Skin of body (tissue), 2 donors: ENCODE measurements around the gene SEMA4G. TPM values are rescaled to one million over a fixed set of nuclear protein-coding genes. Genes with fewer than 3 reads are reported as not detected.

Source experiments
- DNase-seq: peaks from one replicate; lab custom pipeline; 2025; lab: John Stamatoyannopoulos, UW
- total RNA-seq: library from RNA; depleted of rRNA; stranded (reverse); fragments of >200 nt; gene quantifications from one replicate; pipeline ENCODE4 v1.2.3, GENCODE V29; 2014

SEMA4G gene
- total RNA-seq, 1 donor from 2014 or later: 1.9 TPM

- no peak for DNase-seq
Measured at GRCh38 chr10:101005869-101006567, 36.7 kb downstream of the SEMA4G start.

DNA sequence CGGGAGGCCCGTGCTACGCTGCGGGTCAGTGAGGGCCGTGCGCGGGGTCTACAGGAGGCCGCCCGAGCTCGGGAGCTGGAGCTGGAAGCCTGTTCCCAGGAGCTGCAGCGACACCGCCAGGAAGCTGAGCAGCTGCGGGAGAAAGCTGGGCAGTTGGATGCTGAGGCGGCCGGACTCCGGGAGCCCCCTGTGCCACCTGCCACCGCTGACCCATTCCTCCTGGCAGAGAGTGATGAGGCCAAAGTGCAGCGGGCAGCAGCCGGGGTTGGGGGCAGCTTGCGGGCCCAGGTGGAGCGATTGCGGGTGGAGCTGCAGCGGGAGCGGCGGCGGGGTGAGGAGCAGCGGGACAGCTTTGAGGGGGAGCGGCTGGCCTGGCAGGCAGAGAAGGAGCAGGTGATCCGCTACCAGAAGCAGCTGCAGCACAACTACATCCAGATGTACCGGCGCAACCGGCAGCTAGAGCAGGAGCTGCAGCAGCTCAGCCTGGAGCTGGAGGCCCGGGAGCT lies 37.3 kb downstream of the SEMA4G start:
- no peak for DNase-seq

GRCh38 chr10:101007099-101007711 lies 37.9 kb downstream of the SEMA4G start:
- DNase-seq: no peak

DNA sequence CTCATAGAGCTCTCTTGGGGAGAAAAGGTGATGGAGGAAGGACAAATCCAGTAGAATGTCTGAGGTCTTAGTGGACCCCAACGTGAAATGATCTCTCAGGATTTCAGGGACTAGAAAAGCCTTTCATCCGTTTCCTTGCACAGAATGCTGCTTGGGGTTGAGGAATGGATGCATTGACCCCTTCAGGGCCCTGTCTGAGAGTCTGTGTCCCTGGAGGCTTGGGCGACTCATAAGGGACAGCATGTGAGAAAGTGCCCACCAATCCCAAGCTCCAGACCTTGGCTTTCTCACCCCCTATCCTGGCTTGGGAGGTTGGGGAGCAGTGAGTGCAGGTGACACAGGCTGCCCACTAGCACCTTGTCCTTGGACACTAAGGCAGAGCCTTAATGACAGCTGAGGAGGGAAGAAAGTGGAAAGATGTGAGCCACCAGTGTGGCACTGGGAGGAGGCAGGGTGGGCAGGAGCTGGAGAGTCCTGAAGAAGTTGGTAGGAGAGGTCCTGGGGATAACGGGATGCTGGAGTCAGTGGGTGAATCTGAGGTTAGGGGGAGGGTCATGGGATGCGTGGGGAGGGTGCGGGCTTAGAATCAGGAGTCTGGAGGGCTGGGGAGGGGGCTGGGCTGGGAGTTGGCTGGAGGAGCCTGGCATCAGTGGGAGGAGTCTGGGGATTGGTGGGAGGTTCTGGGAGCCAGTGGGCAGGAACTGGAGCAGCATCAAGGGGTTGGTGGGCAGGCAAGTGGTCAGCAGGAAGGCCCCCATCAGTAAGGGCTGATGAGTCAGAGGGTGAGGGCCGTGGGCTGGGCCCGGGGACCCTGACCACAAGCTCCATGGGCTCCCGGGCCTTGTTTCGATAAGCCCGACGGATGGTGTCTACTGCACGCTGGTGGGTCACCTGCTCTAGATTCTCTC lies 38.9 kb downstream of the SEMA4G start:
- DNase-seq: no peak

GRCh38 chr10:101008823-101009423 lies 39.6 kb downstream of the SEMA4G start:
- no peak for DNase-seq

DNA sequence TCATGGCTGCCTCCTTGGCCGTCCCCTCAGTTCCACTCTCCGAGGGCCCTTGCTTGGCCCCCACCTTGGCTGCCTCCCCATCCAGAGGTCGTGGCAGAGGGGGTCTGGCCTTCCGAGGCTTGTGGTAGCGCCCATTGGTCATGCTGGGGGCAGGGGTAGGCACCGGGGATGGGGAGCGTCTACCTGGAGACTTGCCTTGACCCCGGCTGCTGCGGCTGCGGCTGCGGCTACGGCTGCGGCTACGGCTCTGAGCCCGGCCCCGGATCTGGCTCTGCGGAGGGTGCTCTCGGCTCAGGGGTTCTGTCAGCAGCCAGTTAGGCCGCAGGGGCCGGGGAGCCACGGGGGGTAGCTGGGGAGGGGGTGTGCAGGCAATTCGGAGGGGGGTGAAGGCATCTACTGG lies 41.0 kb downstream of the SEMA4G start:
- DNase-seq: no peak

DNA sequence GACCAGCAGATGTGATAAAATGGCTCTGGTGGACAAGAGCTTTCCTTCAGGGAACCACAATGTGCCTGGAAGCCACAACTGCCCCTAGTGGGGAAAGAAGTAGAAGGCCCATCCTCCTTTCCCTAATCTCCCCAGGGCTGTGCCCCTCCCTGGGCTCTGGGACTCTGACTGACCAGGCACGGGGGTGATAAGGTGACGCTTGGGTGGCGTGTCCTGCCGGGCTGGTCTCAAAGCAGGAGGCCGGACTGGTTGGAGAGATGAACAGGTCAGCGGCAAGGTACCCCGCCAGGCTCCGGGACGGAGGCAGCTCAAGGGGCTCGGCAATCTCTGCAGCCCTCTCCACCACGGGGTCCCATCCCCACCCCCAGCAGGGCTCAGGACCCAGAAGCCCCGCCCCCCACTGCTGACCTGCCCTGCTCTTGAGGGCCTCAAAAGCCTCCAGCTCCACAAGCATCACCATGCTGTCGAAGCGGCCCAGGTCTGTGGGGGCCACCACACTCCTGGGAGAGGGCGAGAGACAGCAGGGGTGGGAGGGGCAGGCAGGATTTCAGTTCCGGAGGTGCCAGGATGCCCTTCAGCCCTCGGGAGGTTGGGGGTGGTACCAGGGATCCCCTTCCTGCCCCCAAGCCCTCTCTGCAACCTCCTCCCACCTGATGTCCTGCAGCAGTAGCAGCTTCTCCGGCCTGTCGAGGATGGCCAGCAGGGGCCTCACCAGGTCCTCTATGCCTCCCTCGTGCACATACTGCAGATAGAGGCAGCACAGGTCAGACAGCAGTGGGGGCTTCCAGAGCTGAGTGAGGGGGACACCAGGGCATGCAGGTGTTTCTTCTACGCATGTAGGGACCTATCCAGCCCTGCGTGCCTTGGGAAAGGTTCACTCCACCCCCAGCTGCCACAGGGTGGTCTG lies 42.5 kb downstream of the SEMA4G start:
- DNase-seq: no peak

- DNase-seq: peak; percentile 86
Measured at GRCh38 chr10:101012525-101013364, 43.4 kb downstream of the SEMA4G start.

DNA sequence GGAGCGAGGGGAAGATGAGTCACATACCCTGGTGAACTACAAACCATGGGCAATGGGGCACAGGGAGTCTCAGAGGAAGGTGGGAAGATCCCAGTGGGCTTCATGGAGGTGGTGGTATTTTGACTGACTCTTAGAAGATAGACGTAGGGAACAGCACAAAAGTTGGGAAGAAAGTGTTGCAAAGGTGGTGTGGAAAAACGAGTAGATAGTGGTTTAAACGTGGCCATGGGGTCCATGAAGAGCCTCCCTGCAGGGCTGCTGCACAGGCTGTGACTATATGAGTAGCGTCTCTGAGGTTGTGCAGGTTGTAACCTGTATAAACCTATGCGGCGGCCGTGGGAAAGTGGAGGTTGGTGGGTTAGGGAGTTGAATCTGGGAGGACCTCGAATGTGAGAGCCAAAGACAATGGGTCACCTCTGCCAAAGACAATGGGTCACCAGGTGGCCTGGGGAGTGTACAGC lies 44.1 kb downstream of the SEMA4G start:
- DNase-seq: no peak

DNA sequence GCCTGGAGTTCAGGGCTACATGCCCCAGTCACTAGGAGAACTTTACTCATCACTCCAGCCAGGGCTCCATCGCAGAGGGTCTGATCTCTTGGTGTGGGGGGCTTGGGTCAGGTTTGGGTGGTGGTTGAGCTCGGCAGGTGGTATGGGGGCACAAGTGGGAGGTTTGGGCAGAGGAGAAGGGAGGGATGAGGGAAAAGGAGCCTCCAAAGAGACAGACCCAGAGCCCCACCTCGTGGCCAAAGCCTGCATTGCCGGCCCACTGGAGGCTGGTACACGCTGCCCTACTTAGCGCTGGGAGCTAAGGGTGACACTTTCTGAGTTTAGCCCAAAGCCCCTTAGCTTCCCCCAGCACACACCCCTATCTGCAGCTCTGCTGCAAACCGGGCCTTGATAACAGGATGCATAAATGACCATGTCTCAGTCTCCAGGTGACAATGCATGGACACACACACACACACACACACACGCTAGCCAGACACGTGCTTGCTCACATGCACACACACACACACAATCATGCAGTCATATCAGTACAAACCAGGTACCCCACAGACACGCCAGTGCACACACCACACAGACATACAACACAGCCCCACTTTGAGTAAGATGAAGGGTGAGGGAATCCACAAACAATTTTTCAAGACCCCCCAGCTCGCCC lies 45.1 kb downstream of the SEMA4G start:
- DNase-seq: peak; percentile 46

- DNase-seq: no peak
Measured at GRCh38 chr10:101014966-101015581, 45.8 kb downstream of the SEMA4G start.

DNA sequence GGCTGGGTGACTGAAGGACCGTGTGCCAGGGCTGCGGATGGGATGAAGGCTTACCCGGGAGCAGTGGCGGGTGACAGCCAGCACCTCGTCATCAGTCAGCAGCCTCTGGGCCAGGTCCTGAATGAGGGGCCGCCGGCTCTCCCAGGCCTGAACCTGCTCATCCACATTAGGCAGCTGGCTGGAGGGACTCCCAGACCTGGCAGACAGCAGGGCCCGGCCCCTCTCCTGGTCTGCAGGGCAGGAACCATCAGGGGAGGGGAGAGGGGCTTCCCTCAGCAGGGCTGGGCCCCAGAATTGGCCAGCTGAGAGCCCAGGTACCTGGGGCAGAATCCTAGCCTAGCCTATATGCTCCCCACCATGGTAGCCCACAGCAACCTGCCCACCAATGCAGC lies 46.3 kb downstream of the SEMA4G start:
- DNase-seq: no peak

- no peak for DNase-seq
Measured at GRCh38 chr10:101016814-101017213, 47.5 kb downstream of the SEMA4G start.

DNA sequence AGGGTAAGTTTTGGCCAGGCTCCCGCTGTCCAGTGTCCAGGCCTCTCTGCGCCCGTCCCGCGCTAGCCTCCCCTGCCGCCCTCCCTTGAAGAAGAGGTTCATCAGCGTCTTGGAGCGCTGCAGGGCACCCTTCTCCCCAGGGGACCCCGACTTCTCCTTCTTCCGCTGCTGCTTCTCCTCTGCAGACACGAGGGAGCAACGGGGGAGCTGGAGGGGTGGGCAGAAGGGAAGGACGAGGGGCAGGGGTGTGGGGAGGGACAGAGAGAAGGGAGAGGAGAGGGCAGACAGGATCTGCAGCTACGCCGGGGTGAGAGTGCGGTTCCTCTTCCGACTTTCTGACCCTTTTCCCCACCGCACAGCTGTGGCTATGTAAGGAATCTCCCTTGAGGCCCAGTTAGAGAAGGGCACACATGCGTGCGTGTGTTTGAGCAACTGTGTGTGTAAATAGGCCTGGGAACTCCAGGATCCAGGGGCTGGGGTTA lies 48.9 kb downstream of the SEMA4G start:
- DNase-seq: no peak

- DNase-seq: no peak
Measured at GRCh38 chr10:101018600-101019439, 49.5 kb downstream of the SEMA4G start.
